OCI-LY3 (cell line): ENCODE measurements around the gene SCAMP5.

ENCODE experiments used
- H2AFZ ChIP-seq: fragments of 200-600, 300-600 bp; shearing (Covaris generic); 2 replicates; pipeline ENCODE4 v1.6.0; 2014; ENCODE audit warnings: antibody characterized with exemption, low read depth, low read length
- H3K27ac ChIP-seq: fragments of 200-600, 300-600 bp; sonication (generic); 2 replicates; pipeline ENCODE4 v1.5.1; 2014; ENCODE audit warnings: mild to moderate bottlenecking, low read length, moderate library complexity, mixed read lengths
- H3K27me3 ChIP-seq: fragments of 200-600, 300-600 bp; sonication (generic); 2 replicates; pipeline ENCODE4 v1.6.1; 2014; ENCODE audit warnings: low read depth, low read length, mixed read lengths
- H3K36me3 ChIP-seq: fragments of 200-600, 300-600 bp; sonication (generic); replicated peaks from 2 replicates; pipeline ENCODE3; 2014; ENCODE audit warnings: low read depth, low read length, mixed read lengths
- H3K4me1 ChIP-seq: fragments of 300-600, 200-600 bp; sonication (generic); 2 replicates; pipeline ENCODE4 v1.6.1; 2014; ENCODE audit warnings: low read length, mixed read lengths
- H3K4me2 ChIP-seq: fragments of 200-600, 300-600 bp; sonication (generic); 2 replicates; pipeline ENCODE4 v1.6.1; 2014; ENCODE audit warnings: low read length, mixed read lengths
- H3K4me3 ChIP-seq: fragments of 300-600, 200-600 bp; sonication (generic); 2 replicates; pipeline ENCODE4 v1.5.1; 2014; ENCODE audit warnings: antibody characterized with exemption, mild to moderate bottlenecking, low read length, moderate library complexity
- H3K79me2 ChIP-seq: fragments of 300-600, 200-600 bp; shearing (Covaris generic); 2 replicates; pipeline ENCODE4 v1.6.1; 2014; ENCODE audit warnings: mild to moderate bottlenecking, low read length, mixed read lengths
- H3K9ac ChIP-seq: fragments of 300-600, 200-600 bp; shearing (Covaris generic); 2 replicates; pipeline ENCODE4 v1.6.0; 2014; ENCODE audit warnings: mild to moderate bottlenecking, low read length, moderate library complexity
- H3K9me3 ChIP-seq: fragments of 200-600, 300-600 bp; shearing (Covaris generic); 2 replicates; pipeline ENCODE4 v1.6.1; 2014; ENCODE audit warnings: low read length, mixed read lengths; ENCODE audit not compliant: insufficient read depth
- H4K20me1 ChIP-seq: fragments of 200-600, 300-600 bp; sonication (generic); 2 replicates; pipeline ENCODE4 v1.6.1; 2016; ENCODE audit warnings: low read length, mixed read lengths; ENCODE audit not compliant: insufficient read depth
- CTCF ChIP-seq: fragments of 200-600, 300-600 bp; sonication (generic); IDR thresholded peaks from 2 replicates; pipeline ENCODE4 v1.5.1; 2014; ENCODE audit warnings: antibody characterized with exemption, low read length, low read depth
- EZH2phosphoT487 ChIP-seq: fragments of 200-600 bp; shearing (Covaris generic); IDR thresholded peaks from 2 replicates; pipeline ENCODE4 v1.6.1; 2018; ENCODE audit warnings: antibody characterized with exemption, mixed run types, low read depth

Gene SCAMP5

GRCh38 chr15:74962219-74962618 lies 33.1 kb upstream of the SCAMP5 start:
- Histone ChIP-seq H3K4me3 (no peak overlapping the region), H3K4me1 (no peaks in the 10 kb centered on the region), H2AFZ (no peak overlapping the region), H3K27me3 (peaks cover 23% of the 10 kb centered on the region), H3K9ac (no peak overlapping the region), H4K20me1 (no peaks in the 10 kb centered on the region), H3K4me2 (no peak overlapping the region), H3K79me2 (no peaks in the 10 kb centered on the region), H3K9me3 (no peaks in the 10 kb centered on the region), H3K36me3 (no peaks in the 10 kb centered on the region), H3K27ac (no peak overlapping the region)
- TF ChIP-seq CTCF (no peak), EZH2phosphoT487 (no peak)

GRCh38 chr15:74962671-74963070 lies 32.7 kb upstream of the SCAMP5 start:
- H3K9ac ChIP-seq: no peak overlapping the region
- H3K79me2 ChIP-seq: no peaks in the 10 kb centered on the region
- H3K4me3 ChIP-seq: no peak overlapping the region
- no peaks in the 10 kb centered on the region for H3K36me3 ChIP-seq
- H3K9me3 ChIP-seq: no peaks in the 10 kb centered on the region
- peaks cover 23% of the 10 kb centered on the region for H3K27me3 ChIP-seq
- no peaks in the 10 kb centered on the region for H3K4me1 ChIP-seq
- H3K27ac ChIP-seq: no peak overlapping the region
- no peaks in the 10 kb centered on the region for H4K20me1 ChIP-seq
- TF ChIP-seq CTCF (no peak), EZH2phosphoT487 (no peak)
- no peak overlapping the region for H2AFZ ChIP-seq
- H3K4me2 ChIP-seq: no peak overlapping the region

GRCh38 chr15:74963213-74963612 lies 32.1 kb upstream of the SCAMP5 start:
- Histone ChIP-seq H4K20me1 (no peaks in the 10 kb centered on the region), H2AFZ (no peak overlapping the region), H3K4me3 (no peak overlapping the region), H3K27ac (no peak overlapping the region), H3K4me2 (no peak overlapping the region), H3K36me3 (no peaks in the 10 kb centered on the region), H3K9me3 (no peaks in the 10 kb centered on the region), H3K9ac (no peak overlapping the region), H3K4me1 (no peaks in the 10 kb centered on the region), H3K79me2 (no peaks in the 10 kb centered on the region), H3K27me3 (peaks cover 23% of the 10 kb centered on the region)
- TF ChIP-seq EZH2phosphoT487: no peak

- no peaks in the 10 kb centered on the region for H3K9me3 ChIP-seq
- no peak overlapping the region for H2AFZ ChIP-seq
- no peaks in the 10 kb centered on the region for H3K4me1 ChIP-seq
- no peak overlapping the region for H3K4me2 ChIP-seq
- no peaks in the 10 kb centered on the region for H3K79me2 ChIP-seq
- H3K9ac ChIP-seq: no peak overlapping the region
- H3K36me3 ChIP-seq: no peaks in the 10 kb centered on the region
- no peaks in the 10 kb centered on the region for H4K20me1 ChIP-seq
- no peak overlapping the region for H3K27ac ChIP-seq
- TF ChIP-seq EZH2phosphoT487: no peak
- TF ChIP-seq CTCF: no peak
- H3K4me3 ChIP-seq: no peak overlapping the region
- peaks cover 22% of the 10 kb centered on the region for H3K27me3 ChIP-seq
These were observed 30.6 kb upstream of the SCAMP5 start for GRCh38 chr15:74964794-74965193.

GRCh38 chr15:74967670-74968069 lies 27.7 kb upstream of the SCAMP5 start:
- Histone ChIP-seq H2AFZ (no peak overlapping the region), H3K27me3 (peaks cover 5% of the 10 kb centered on the region; the same call in 1 of the 2 replicates), H3K4me1 (no peaks in the 10 kb centered on the region), H3K9ac (no peak overlapping the region), H3K9me3 (no peaks in the 10 kb centered on the region), H3K4me3 (no peak overlapping the region), H3K36me3 (no peaks in the 10 kb centered on the region), H4K20me1 (no peaks in the 10 kb centered on the region), H3K4me2 (no peak overlapping the region), H3K27ac (no peak overlapping the region), H3K79me2 (no peaks in the 10 kb centered on the region)
- TF ChIP-seq EZH2phosphoT487: no peak
